Thyroid gland (tissue), 4 donors: ENCODE data around the gene GAS2L1. TPM values are rescaled to one million over a fixed set of nuclear protein-coding genes. Genes with fewer than 3 reads are reported as not detected.
"Not testable (repeated sequence)": the region's sequence is repeated elsewhere in the genome, so short reads cannot be mapped to it uniquely, and the experiment has no call there.

ENCODE experiments used
- DNase-seq, 2 donors: peaks; one replicate each; pipeline ENCODE4 v3.0.0-alpha.2; 2019
- H3K27ac ChIP-seq, 3 donors: fragments of 200-600 bp; sonication (generic); 1 replicate in 2 of 3; 2 replicates in 1 of 3; pipeline ENCODE4 v1.5.1; 2016 to 2019; ENCODE audit warnings: mild to moderate bottlenecking in 1 of 3, moderate library complexity in 1 of 3
- H3K27me3 ChIP-seq: fragments of 200-600 bp; sonication (generic); one replicate; pipeline ENCODE4 v1.5.1; 2019
- H3K36me3 ChIP-seq, 2 donors: fragments of 200-600 bp; sonication (generic); one replicate each; pipeline ENCODE4 v1.5.1; 2016 to 2019
- H3K4me1 ChIP-seq, 2 donors: fragments of 200-600 bp; sonication (generic); one replicate each; pipeline ENCODE4 v1.5.1; 2017 to 2019
- H3K4me3 ChIP-seq, 3 donors: fragments of 200-600 bp; sonication (generic); replicated peaks in 1 of 3; 1 replicate in 2 of 3; 2 replicates in 1 of 3; pipeline ENCODE4 v1.5.1; 2016; ENCODE audit warnings: mild to moderate bottlenecking in 1 of 3
- H3K9me3 ChIP-seq: fragments of 200-600 bp; sonication (generic); one replicate; pipeline ENCODE4 v1.5.1; 2017
- CTCF ChIP-seq, 6 experiments: fragments of 200-600 bp in 3 of 6; fragments of 450-650 bp in 3 of 6; sonication (generic) in 3 of 6; IDR thresholded peaks; one replicate each; pipeline ENCODE4 v1.5.1; 2016 to 2019; ENCODE audit warnings: antibody characterized with exemption in 6 of 6, mild to moderate bottlenecking in 2 of 6, inconsistent platforms in 1 of 6, moderate library complexity in 1 of 6
- POLR2A ChIP-seq, 2 donors: fragments of 450-650 bp; IDR thresholded peaks; one replicate each; pipeline ENCODE4 v1.6.1; 2017; ENCODE audit warnings: antibody characterized with exemption in 2 of 2, mild to moderate bottlenecking in 2 of 2, moderate library complexity in 1 of 2
- WGBS, 2 donors: methylation state at CpG; one replicate each; pipeline ENCODE4 v1.1.5; 2017; 5-methylcytosine and 5-hydroxymethylcytosine counted together
- intact Hi-C: fragments of 100-400 bp; cut with DNase I; formaldehyde crosslinking; loops from one replicate; pipeline ENCODE4 v1.15.1; 2023
- total RNA-seq, 4 donors: library from RNA; depleted of rRNA; stranded (reverse); fragments of >200 nt; gene quantifications; one replicate each; pipeline ENCODE4 v1.2.3, GENCODE V29; 2016

Gene GAS2L1
- total RNA-seq, 4 donors from 2014 or later: 9.3 to 22.2 (median 15.7) TPM

DNA sequence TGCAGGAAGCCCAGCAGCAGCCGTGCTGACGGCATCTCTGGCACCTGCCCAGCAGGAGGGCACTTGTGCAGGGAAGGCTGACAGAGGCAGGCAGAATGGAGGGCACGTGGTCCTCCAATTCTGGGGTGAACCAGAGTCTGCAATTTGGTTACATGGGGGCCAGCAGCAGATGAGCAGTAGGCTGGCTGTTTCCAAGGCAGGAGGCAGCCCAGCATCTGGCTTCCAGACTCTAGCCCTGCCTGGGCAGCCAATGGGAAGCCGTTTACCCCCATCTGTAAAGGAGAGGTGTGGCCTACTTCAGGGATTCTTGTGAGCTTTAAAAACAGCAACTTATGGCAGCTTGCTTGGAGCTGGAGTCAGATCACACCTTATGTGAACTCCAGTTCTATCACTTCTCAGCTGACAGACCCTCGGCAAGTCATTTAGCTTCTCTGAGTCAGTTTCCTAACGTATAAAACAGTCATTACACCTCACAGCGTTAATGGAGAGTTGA is 36.9 kb downstream of the GAS2L1 start:
- peaks cover 27 to 41% of the 10 kb centered on the region in 2 donors for H3K36me3 ChIP-seq
- TF ChIP-seq POLR2A (IDR thresholded peaks at IDR 0.05): no peak
- peak; percentile 92 to 94 for DNase-seq
- no peak overlapping the region for H3K4me3 ChIP-seq
- H3K27ac ChIP-seq: peak overlapping the region; percentile 1 to 57 (median 35)
- 44 to 62% methylated on average over 4 to 7 of the region's 7 CpGs for WGBS, 2 donors
- no peaks in the 10 kb centered on the region for H3K9me3 ChIP-seq
- no peaks in the 10 kb centered on the region for H3K27me3 ChIP-seq
- intact Hi-C loops: no loop called here
- H3K4me1 ChIP-seq: peaks cover 20 to 30% of the 10 kb centered on the region in 2 donors

- Histone ChIP-seq H3K4me1 (peaks cover 20 to 30% of the 10 kb centered on the region in 2 donors), H3K4me3 (no peak overlapping the region), H3K9me3 (no peaks in the 10 kb centered on the region), H3K27me3 (no peaks in the 10 kb centered on the region), H3K27ac (peak overlapping the region in 1 of 3 donors; percentile 57), H3K36me3 (peaks cover 20 to 41% of the 10 kb centered on the region in 2 donors)
- no peak for TF ChIP-seq POLR2A (IDR thresholded peaks at IDR 0.05)
- TF ChIP-seq CTCF (IDR thresholded peaks at IDR 0.05): no peak
- peak; percentile 96 to 97 for DNase-seq
- WGBS, 2 donors: 25 to 30% methylated on average over 5 of the region's 5 CpGs
- intact Hi-C loops: no loop called here
These were observed 37.7 kb downstream of the GAS2L1 start for GRCh38 chr22:29344137-29344536.

- H3K4me3 ChIP-seq, DNase-seq, H3K9me3 ChIP-seq, H3K27me3 ChIP-seq, intact Hi-C loops: not testable (repeated sequence)
- Histone ChIP-seq H3K36me3 (peaks cover 23 to 41% of the 10 kb centered on the region in 2 donors), H3K27ac (peak overlapping the region; percentile 6 to 35 (median 30)), H3K4me1 (peaks cover 20 to 30% of the 10 kb centered on the region in 2 donors)
- WGBS, 2 donors: 85 to 88% methylated on average over 5 of the region's 5 CpGs
These were observed 38.4 kb downstream of the GAS2L1 start for GRCh38 chr22:29344889-29345288.

- Histone ChIP-seq H3K9me3 (no peaks in the 10 kb centered on the region), H3K36me3 (peaks cover 25 to 42% of the 10 kb centered on the region in 2 donors), H3K27me3 (no peaks in the 10 kb centered on the region), H3K27ac (peak overlapping the region in 1 of 3 donors; percentile 18), H3K4me3 (no peak overlapping the region), H3K4me1 (peaks cover 20 to 30% of the 10 kb centered on the region in 2 donors)
- no peak for TF ChIP-seq POLR2A (IDR thresholded peaks at IDR 0.05)
- TF ChIP-seq CTCF (IDR thresholded peaks at IDR 0.05): no peak
- intact Hi-C loops: no loop called here
- DNase-seq: no peak
These were observed 39.5 kb downstream of the GAS2L1 start for GRCh38 chr22:29345932-29346331.

DNA sequence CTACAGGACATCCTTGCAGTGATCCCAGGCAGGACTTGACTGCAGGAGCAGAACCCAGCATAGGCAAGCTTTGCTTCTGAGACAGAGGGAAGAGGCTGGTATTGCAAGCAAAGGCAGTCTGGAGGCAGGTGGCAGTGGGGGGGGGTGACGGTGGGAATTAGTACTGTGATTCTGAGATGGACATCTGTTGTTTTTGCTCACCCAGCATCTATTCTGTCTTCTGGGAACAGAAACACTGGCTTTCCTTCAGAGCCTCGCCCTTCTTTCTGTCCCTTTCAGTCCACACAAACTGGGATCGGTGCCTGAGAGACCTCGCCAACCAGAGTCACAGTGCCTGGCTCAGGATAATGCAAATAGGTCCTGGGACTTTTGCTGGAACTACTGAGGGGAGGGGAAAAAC is 40.2 kb downstream of the GAS2L1 start:
- no peak for DNase-seq
- no peaks in the 10 kb centered on the region for H3K27me3 ChIP-seq
- no peaks in the 10 kb centered on the region for H3K9me3 ChIP-seq
- intact Hi-C loops: no loop called here
- peaks cover 27 to 42% of the 10 kb centered on the region in 2 donors for H3K36me3 ChIP-seq
- WGBS, 2 donors: 78 to 93% methylated on average over 4 of the region's 4 CpGs
- H3K4me1 ChIP-seq: peaks cover 20 to 30% of the 10 kb centered on the region in 2 donors
- H3K4me3 ChIP-seq: no peak overlapping the region
- TF ChIP-seq CTCF (IDR thresholded peaks at IDR 0.05): no peak
- no peak for TF ChIP-seq POLR2A (IDR thresholded peaks at IDR 0.05)
- H3K27ac ChIP-seq: peak overlapping the region in 1 of 3 donors; percentile 18

DNA sequence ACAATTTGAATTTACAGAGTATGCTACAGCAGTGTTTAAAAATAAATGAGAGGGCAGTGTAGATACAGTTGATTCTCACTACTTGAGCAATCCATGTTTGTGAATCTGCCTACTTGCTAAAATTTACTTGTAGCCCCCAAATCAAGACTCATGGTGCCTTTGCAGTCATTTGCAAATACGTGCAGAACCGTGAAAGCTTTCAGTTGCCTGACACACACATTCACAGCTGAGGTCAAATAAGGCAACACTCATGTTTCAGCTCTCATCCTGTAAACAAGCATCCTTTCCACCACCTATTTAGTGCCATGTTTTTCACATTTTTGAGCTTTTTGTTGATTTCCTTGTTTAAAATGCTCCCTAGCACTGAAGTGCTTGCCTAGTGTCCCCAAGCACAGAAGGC is 41.6 kb downstream of the GAS2L1 start:
- Histone ChIP-seq H3K36me3 (peaks cover 32 to 54% of the 10 kb centered on the region in 2 donors), H3K4me1 (peaks cover 10 to 18% of the 10 kb centered on the region in 2 donors)
- DNase-seq: no peak

More for the DNA sequence above, 41.6 kb downstream of the GAS2L1 start:
- TF ChIP-seq POLR2A (IDR thresholded peaks at IDR 0.05) (no peak), CTCF (IDR thresholded peaks at IDR 0.05) (no peak)
- H3K27me3 ChIP-seq: no peaks in the 10 kb centered on the region
- H3K4me3 ChIP-seq: no peak overlapping the region
- intact Hi-C loops: no loop called here
- no peaks in the 10 kb centered on the region for H3K9me3 ChIP-seq
- WGBS, 2 donors: 86 to 88% methylated on average over 2 of the region's 2 CpGs
- H3K27ac ChIP-seq: no peak overlapping the region
